PC-3 (cell line): ENCODE results near the gene ANKRD49.

ENCODE experiments used
- EZH2 ChIP-seq: fragments of 300-600 bp; sonication (generic); IDR thresholded peaks from one replicate; pipeline ENCODE4 v1.6.1; 2017; ENCODE audit warnings: antibody characterized with exemption, mild to moderate bottlenecking, low read length; ENCODE audit not compliant: unreplicated experiment
- EZH2phosphoT487 ChIP-seq: fragments of 300-600 bp; sonication (generic); IDR thresholded peaks from 2 replicates; pipeline ENCODE4 v1.6.1; 2018; ENCODE audit warnings: mild to moderate bottlenecking, antibody characterized with exemption, low read length, borderline replicate concordance
- TF ChIP-seq, protein P1 (sequence below): fragments of 300-600 bp; sonication (generic); conservative IDR thresholded peaks from 2 replicates; pipeline ENCODE4 v1.5.1; 2017; ENCODE audit warnings: antibody characterized with exemption, low read depth, mild to moderate bottlenecking, low read length

DNA sequence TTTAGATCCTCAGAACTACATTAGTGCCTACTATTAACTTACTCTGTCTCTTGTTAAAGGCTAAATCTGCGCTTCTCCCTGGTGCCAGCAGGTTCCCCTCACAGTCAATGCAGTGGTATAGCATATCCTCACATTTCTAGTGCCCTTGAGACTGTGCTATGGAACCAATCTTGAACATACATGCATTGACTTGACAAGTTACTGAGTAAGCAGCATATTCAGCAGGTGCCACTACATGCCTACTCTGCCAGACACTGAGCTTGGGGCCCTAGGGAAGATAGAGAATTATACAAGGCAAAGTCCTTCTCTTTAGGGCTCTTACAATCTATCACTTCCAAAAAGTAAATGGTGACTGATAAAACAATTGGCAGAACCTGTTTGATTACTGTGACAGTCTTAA is 53.1 kb downstream of the ANKRD49 start:
- TF ChIP-seq, protein P1, sequence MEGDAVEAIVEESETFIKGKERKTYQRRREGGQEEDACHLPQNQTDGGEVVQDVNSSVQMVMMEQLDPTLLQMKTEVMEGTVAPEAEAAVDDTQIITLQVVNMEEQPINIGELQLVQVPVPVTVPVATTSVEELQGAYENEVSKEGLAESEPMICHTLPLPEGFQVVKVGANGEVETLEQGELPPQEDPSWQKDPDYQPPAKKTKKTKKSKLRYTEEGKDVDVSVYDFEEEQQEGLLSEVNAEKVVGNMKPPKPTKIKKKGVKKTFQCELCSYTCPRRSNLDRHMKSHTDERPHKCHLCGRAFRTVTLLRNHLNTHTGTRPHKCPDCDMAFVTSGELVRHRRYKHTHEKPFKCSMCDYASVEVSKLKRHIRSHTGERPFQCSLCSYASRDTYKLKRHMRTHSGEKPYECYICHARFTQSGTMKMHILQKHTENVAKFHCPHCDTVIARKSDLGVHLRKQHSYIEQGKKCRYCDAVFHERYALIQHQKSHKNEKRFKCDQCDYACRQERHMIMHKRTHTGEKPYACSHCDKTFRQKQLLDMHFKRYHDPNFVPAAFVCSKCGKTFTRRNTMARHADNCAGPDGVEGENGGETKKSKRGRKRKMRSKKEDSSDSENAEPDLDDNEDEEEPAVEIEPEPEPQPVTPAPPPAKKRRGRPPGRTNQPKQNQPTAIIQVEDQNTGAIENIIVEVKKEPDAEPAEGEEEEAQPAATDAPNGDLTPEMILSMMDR = no peak
- TF ChIP-seq EZH2 (no peak), EZH2phosphoT487 (no peak)
